Body of pancreas (tissue), 4 donors: ENCODE data around the gene ATP6V1G1.

Experiments used
- CTCF ChIP-seq, 7 experiments: fragments of 450-650 bp in 4 of 7; fragments of 200-600 bp in 3 of 7; sonication (generic) in 3 of 7; IDR thresholded peaks; one replicate each; pipeline ENCODE4 v1.5.1; 2016 to 2019; ENCODE audit warnings: antibody characterized with exemption in 7 of 7
- POLR2A ChIP-seq, 3 donors: fragments of 450-650 bp; IDR thresholded peaks; one replicate each; pipeline ENCODE4 v1.6.1; 2016; ENCODE audit warnings: antibody characterized with exemption in 3 of 3, mild to moderate bottlenecking in 2 of 3

- TF ChIP-seq CTCF (IDR thresholded peaks at IDR 0.05) (no peak), POLR2A (IDR thresholded peaks at IDR 0.05) (no peak)
Measured at GRCh38 chr9:114643896-114644295, 56.3 kb downstream of the ATP6V1G1 start.
